ENCODE measurements around the gene CPNE2.
"Not testable (repeated sequence)": the region's sequence is repeated elsewhere in the genome, so short reads cannot be mapped to it uniquely, and the experiment has no call there.

Gene CPNE2

DNA sequence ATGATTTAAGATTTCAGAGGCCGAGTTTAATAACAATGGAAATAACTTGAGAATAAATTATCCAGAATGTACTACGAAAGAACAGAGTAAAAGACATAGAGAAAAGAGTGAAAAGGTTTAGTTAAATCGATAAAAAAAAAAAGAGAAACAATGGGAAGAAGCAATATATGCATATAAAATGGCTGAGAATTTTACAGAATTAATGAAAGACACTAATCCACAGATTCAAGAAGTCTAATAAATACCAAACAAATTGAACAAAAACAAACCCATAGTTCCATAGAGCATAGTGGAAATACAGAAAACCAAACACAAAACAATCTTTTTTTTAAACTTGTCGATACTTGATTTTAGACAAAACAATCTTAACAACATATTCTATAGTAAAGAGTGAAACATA is 91.7 kb downstream of the CPNE2 start:
- no peaks in the 10 kb centered on the region for H3K9me3 ChIP-seq (ENCODE audit: insufficient read depth, low read depth, low read length)
- H3K27me3 ChIP-seq (ENCODE audit: insufficient read depth, low read length), result no peaks in the 10 kb centered on the region
- H3K9ac ChIP-seq (ENCODE audit: low read depth, low read length), result no peak overlapping the region
- peaks cover 30% of the 10 kb centered on the region for H3K4me1 ChIP-seq (ENCODE audit: insufficient read depth, low read length)
- no peak overlapping the region for H3K27ac ChIP-seq (ENCODE audit: low read depth, low read length)
- no peaks in the 10 kb centered on the region for H3K36me3 ChIP-seq (ENCODE audit: insufficient read depth, low read length)
- 93% methylated on average over 3 of the region's 4 CpGs for WGBS
- peak overlapping the region; percentile 91 for H3K4me3 ChIP-seq (ENCODE audit: low read length)

DNA sequence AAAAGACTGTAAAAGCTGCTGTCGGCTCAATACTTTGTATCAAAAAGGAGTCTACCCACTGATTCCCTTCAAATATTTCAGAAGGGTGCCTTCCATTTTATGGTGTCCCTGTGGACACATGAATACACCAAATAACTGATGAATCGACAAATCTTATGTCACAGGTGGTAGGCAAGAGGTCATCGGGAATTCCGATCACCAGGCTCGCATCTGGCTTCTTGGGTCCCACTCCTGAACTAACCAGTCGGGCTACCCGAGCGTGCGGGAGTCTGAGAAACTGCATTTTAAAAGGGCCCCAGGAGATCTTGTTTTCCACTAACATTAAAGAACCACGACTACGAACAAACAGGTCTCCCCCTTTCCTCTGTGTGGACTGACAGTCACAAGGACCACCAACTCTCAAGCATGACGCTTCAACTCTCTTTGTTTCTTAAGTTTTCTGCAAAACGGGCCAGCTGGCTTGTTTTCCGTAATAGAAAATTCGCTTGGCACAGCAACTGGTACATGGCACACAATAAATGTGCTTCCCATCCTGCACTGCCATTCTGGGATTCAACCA is 92.6 kb downstream of the CPNE2 start:
- Histone ChIP-seq H3K4me3 (ENCODE audit: low read length) (peak overlapping the region; percentile 91), H3K9ac (ENCODE audit: low read depth, low read length) (peak overlapping the region; percentile 91), H3K27ac (ENCODE audit: low read depth, low read length) (peak overlapping the region; percentile 86), H3K36me3 (ENCODE audit: insufficient read depth, low read length) (no peaks in the 10 kb centered on the region), H3K27me3 (ENCODE audit: insufficient read depth, low read length) (no peaks in the 10 kb centered on the region), H3K9me3 (ENCODE audit: insufficient read depth, low read depth, low read length) (no peaks in the 10 kb centered on the region), H3K4me1 (ENCODE audit: insufficient read depth, low read length) (peaks cover 22% of the 10 kb centered on the region; the same call in 1 of the 2 replicates)
- WGBS, result 23% methylated on average over 15 of the region's 15 CpGs

DNA sequence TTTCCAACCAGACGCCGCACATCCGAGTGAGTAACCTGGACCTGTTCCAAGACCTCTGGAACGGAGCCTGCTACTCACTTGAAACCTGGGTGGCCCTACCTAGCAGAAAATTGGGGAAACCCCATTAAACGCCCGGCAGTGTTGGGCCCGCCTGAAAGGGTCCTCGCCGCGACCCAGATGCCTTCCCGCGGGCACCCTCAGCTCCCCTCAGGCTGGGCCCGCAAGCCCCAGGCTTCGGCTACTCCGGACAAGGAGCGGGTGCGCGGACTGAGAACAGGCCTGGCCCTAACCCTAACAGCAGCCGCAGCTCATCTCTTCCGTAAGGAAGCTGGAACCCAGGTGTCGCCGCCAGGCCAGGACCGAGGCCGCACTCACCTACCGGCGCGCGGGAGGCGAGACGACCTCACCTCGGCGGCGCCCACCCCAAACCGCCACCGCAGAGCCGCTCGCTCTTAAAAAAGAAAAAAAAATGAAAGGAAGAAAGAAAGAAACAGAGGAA is 93.1 kb downstream of the CPNE2 start:
- H3K36me3 ChIP-seq (ENCODE audit: insufficient read depth, low read length), result no peaks in the 10 kb centered on the region
- no peaks in the 10 kb centered on the region for H3K9me3 ChIP-seq (ENCODE audit: insufficient read depth, low read depth, low read length)
- H3K27ac ChIP-seq (ENCODE audit: low read depth, low read length), result peak overlapping the region; percentile 86
- H3K27me3 ChIP-seq (ENCODE audit: insufficient read depth, low read length), result no peaks in the 10 kb centered on the region
- peak overlapping the region; percentile 91 for H3K9ac ChIP-seq (ENCODE audit: low read depth, low read length)
- H3K4me1 ChIP-seq (ENCODE audit: insufficient read depth, low read length), result peaks cover 22% of the 10 kb centered on the region; the same call in 1 of the 2 replicates
- peak overlapping the region; percentile 91 for H3K4me3 ChIP-seq (ENCODE audit: low read length)
- under 1% methylated on average over 37 of the region's 37 CpGs for WGBS

DNA sequence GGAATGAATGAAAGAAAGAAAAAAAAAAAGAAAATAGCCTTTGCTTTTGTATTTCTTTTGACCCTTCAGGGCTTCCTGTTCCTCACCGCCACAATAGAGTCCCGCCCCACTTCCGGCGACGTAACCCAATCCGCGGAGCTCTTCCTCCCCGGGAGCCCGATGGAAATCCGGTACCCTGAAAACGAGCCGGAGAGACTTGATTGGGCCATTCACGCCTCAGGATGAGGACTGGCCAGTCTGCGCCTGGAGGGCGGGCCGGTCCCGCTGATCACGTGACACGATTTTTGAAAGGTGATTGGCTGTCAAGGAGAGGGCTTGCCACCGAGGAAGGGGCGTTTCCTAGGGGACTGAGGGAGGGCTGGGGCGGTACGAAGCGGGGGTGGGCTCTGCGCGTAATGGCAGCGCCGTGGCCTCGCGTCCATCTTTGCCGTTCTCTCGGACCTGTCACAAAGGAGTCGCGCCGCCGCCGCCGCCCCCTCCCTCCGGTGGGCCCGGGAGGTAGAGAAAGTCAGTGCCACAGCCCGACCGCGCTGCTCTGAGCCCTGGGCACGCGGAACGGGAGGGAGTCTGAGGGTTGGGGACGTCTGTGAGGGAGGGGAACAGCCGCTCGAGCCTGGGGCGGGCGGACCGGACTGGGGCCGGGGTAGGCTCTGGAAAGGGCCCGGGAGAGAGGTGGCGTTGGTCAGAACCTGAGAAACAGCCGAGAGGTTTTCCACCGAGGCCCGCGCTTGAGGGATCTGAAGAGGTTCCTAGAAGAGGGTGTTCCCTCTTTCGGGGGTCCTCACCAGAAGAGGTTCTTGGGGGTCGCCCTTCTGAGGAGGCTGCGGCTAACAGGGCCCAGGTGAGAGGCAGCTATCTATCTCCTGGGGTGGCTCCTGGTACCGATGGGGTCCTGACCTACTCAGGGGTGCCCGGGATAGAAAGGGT is 93.8 kb downstream of the CPNE2 start, which contains the start of the genes PSME3IP1 and RSPRY1:
Gene PSME3IP1, minus strand, starts transcription at position 95 of the 927 bp plus-strand sequence. CDS start 12,185 bp downstream, outside the sequence.
Gene RSPRY1, plus strand, starts transcription at position 385 of the 927 bp plus-strand sequence. CDS start 18,330 bp downstream, outside the sequence.
- H3K27me3 ChIP-seq (ENCODE audit: insufficient read depth, low read length), result no peaks in the 10 kb centered on the region
- no peaks in the 10 kb centered on the region for H3K36me3 ChIP-seq (ENCODE audit: insufficient read depth, low read length)
- H3K9ac ChIP-seq (ENCODE audit: low read depth, low read length), result peak within 1 kb of the TSS; percentile 91
- H3K4me1 ChIP-seq (ENCODE audit: insufficient read depth, low read length), result peaks cover 22% of the 10 kb centered on the region; the same call in 1 of the 2 replicates
- H3K9me3 ChIP-seq (ENCODE audit: insufficient read depth, low read depth, low read length), result no peaks in the 10 kb centered on the region
- peak within 1 kb of the TSS; percentile 86 for H3K27ac ChIP-seq (ENCODE audit: low read depth, low read length)
- under 1% methylated on average over 64 of the region's 64 CpGs for WGBS
- peak within 1 kb of the TSS; percentile 91 for H3K4me3 ChIP-seq (ENCODE audit: low read length)

DNA sequence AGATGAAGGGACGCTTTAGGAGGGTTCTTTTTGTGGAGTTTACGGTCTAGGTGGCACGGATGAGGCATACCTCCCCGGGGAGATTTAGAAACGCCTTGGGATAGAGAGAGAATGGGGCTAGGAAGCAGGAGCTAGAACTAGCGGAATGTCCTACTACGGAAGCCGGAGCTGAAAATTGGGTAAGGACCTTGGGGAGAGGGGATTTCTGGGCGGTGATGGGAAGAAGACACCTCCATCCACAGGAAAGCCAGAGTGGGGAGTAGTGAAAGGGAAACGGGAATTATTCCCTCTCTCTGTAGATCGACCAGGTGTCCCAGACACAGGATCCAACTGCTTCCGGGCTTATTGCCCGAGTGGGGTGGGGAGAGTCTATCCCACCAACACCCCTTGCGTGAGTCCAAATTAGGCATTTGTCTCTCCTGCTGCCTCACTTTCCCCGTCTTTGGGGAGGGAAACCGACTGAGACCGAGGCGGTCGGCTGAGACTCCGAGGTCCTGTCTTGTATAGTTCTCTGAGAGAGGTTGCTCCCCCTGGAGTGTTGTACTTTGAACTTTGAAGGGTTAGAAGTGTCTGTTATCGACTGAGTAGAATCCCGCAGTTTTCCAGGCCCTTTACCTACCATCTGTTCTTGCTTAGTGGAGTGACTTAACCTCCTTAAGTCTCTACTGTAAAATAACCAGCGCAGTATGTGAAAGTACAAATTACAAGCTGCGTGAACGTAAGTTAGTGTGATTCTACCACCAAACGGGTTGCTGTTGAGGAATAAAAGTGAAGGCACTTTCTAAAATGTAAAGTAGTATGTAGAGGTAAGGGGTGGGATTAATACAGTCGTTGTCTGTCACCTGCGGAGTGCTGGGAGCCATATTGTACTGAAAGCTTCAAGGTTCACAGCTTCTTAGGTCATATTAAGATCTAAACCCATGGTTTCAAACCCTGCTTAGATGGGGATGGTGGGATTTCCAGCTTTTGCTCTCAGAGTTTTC is 94.8 kb downstream of the CPNE2 start:
- peak overlapping the region; percentile 66; the same call in 1 of the 2 replicates for H3K27ac ChIP-seq (ENCODE audit: low read depth, low read length)
- H3K9me3 ChIP-seq (ENCODE audit: insufficient read depth, low read depth, low read length), result no peaks in the 10 kb centered on the region
- 3% methylated on average over 28 of the region's 28 CpGs for WGBS
- H3K36me3 ChIP-seq (ENCODE audit: insufficient read depth, low read length), result no peaks in the 10 kb centered on the region
- H3K4me1 ChIP-seq (ENCODE audit: insufficient read depth, low read length), result peaks cover 19% of the 10 kb centered on the region; the same call in 1 of the 2 replicates
- H3K27me3 ChIP-seq (ENCODE audit: insufficient read depth, low read length), result no peaks in the 10 kb centered on the region
- peak overlapping the region; percentile 79 for H3K9ac ChIP-seq (ENCODE audit: low read depth, low read length)
- H3K4me3 ChIP-seq (ENCODE audit: low read length), result peak overlapping the region; percentile 91

DNA sequence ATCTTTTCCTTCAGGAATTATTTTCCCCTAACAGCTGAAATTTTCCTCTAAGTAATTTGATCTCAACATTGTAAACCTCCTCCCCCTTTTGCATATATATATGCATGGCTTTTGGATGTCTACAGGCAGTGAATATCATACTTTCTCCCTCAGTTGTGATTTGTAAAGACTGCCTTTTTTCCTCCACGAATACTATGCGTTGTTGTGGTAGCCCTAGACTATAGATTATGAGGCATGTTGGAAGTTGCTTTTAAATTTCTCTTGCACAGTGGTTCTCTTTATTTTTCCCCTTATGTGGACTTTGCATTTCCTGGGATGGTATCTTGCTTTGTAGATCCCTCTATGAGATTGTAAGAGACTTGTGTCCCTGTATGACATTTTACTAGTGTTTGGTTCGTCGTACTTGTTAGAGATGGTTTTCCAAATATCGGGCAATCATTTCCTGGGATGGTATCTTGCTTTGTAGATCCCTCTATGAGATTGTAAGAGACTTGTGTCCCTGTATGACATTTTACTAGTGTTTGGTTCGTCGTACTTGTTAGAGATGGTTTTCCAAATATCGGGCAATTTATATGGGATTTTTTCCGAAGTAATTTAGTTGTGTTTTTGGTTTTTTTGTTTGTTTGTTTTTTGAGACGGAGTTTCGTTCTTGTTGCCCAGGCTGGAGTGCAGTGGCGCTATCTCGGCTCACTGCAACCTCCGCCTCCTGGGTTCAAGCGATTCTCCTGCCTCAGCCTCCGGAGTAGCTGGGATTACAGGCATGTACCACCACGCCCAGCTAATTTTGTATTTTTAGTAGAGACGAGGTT is 95.7 kb downstream of the CPNE2 start:
- not testable (repeated sequence) for H3K36me3 ChIP-seq (ENCODE audit: insufficient read depth, low read length); H3K27ac ChIP-seq (ENCODE audit: low read depth, low read length); H3K9me3 ChIP-seq (ENCODE audit: insufficient read depth, low read depth, low read length); H3K27me3 ChIP-seq (ENCODE audit: insufficient read depth, low read length)
- WGBS, result 95% methylated on average over 16 of the region's 18 CpGs
- Histone ChIP-seq H3K4me1 (ENCODE audit: insufficient read depth, low read length) (peaks cover 17% of the 10 kb centered on the region; the same call in 1 of the 2 replicates), H3K9ac (ENCODE audit: low read depth, low read length) (peak overlapping the region; percentile 79), H3K4me3 (ENCODE audit: low read length) (peak overlapping the region; percentile 91)

DNA sequence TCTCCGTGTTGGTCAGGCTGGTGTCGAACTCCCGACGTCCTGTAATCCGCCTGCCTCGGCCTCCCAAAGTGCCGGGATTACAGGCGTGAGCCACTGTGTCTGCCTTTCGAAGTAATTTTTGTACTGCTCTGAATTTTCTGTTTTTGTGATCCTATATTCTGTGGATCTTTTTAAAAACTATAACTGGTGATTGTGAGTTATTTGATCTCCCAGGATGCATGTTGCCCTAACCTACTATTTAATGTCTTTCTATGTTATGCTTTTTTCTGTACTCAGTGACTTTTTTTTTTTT is 96.3 kb downstream of the CPNE2 start:
- Histone ChIP-seq H3K9ac (ENCODE audit: low read depth, low read length) (no peak overlapping the region), H3K4me1 (ENCODE audit: insufficient read depth, low read length) (peaks cover 17% of the 10 kb centered on the region; the same call in 1 of the 2 replicates), H3K9me3 (ENCODE audit: insufficient read depth, low read depth, low read length) (no peaks in the 10 kb centered on the region), H3K36me3 (ENCODE audit: insufficient read depth, low read length) (no peaks in the 10 kb centered on the region), H3K27me3 (ENCODE audit: insufficient read depth, low read length) (no peaks in the 10 kb centered on the region), H3K27ac (ENCODE audit: low read depth, low read length) (no peak overlapping the region), H3K4me3 (ENCODE audit: low read length) (no peak overlapping the region)
- WGBS, result 96% methylated on average over 9 of the region's 9 CpGs

DNA sequence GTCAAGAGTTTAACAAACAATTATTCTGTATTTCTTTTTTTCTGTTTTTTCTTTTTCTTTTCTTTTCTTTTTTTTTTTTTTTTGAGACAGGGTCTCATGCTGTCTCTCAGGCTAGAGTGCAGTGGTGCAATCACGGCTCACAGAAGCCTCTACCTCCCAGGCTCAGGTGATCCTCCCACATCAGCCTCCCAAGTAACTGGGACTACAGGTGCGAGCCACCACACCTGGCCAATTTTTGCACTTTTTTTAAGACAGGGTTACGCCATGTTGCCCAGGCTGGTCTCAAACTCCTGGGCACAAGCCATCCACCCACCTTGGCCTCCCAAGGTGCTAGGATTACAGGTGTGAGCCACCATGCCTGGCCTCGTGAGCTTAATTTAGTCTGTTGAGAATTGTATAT is 97.1 kb downstream of the CPNE2 start:
- peaks cover 12% of the 10 kb centered on the region; the same call in 1 of the 2 replicates for H3K4me1 ChIP-seq (ENCODE audit: insufficient read depth, low read length)
- H3K9me3 ChIP-seq (ENCODE audit: insufficient read depth, low read depth, low read length); H3K9ac ChIP-seq (ENCODE audit: low read depth, low read length); H3K27me3 ChIP-seq (ENCODE audit: insufficient read depth, low read length); H3K36me3 ChIP-seq (ENCODE audit: insufficient read depth, low read length); H3K27ac ChIP-seq (ENCODE audit: low read depth, low read length); H3K4me3 ChIP-seq (ENCODE audit: low read length): not testable (repeated sequence)
- WGBS, result 94% methylated on average over 4 of the region's 4 CpGs

DNA sequence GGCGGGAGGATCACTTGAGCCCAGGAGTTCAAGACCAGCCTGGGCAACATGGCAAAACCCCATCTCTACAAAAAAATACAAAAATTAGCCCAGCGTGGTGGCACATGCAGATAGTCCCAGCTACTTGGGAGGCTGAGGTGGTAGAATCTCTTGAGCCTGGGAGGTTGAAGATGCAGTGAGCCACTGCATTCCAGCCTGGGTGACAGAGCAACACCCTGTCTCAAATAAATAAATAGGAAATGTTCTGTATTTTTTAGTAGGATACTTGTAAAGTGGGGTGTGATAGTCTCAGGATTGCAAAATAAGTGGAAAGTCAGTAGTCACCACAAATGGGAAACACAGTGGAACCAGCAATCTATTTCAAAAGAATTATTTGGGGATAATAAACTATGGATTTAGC is 97.8 kb downstream of the CPNE2 start:
- Histone ChIP-seq H3K4me1 (ENCODE audit: insufficient read depth, low read length) (peaks cover 7% of the 10 kb centered on the region; the same call in 1 of the 2 replicates), H3K27ac (ENCODE audit: low read depth, low read length) (no peak overlapping the region), H3K36me3 (ENCODE audit: insufficient read depth, low read length) (no peaks in the 10 kb centered on the region), H3K9ac (ENCODE audit: low read depth, low read length) (no peak overlapping the region), H3K27me3 (ENCODE audit: insufficient read depth, low read length) (no peaks in the 10 kb centered on the region), H3K4me3 (ENCODE audit: low read length) (no peak overlapping the region), H3K9me3 (ENCODE audit: insufficient read depth, low read depth, low read length) (no peaks in the 10 kb centered on the region)
- WGBS, result 98% methylated on average over 2 of the region's 2 CpGs

DNA sequence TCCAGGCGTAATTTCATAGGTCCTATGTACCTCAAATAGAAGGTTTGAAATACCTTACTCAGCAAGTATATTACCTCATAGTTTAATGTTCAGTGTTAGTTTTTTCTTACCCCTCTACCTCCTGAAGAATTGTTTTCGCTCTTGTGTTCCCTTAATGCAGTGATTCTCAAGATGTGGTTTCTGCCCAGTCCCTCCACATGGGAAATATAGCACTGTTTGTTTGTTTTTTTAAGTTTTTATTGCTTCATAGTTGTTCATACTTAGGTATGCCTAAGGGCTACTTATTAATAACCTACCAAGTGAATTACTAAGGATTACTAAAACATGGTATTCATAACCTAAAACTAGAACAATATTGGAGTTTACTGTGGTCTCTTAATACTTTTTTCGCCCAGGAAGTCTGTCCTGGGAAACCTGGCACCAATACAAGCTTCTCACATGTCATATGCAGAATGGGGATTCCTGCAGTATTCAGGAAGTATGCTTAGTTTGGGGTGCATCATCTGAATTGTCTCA is 98.7 kb downstream of the CPNE2 start:
- Histone ChIP-seq H3K4me1 (ENCODE audit: insufficient read depth, low read length) (peaks cover 7% of the 10 kb centered on the region; the same call in 1 of the 2 replicates), H3K27me3 (ENCODE audit: insufficient read depth, low read length) (no peaks in the 10 kb centered on the region), H3K27ac (ENCODE audit: low read depth, low read length) (no peak overlapping the region)

More for the DNA sequence above, 98.7 kb downstream of the CPNE2 start:
- Histone ChIP-seq H3K9me3 (ENCODE audit: insufficient read depth, low read depth, low read length) (no peaks in the 10 kb centered on the region), H3K9ac (ENCODE audit: low read depth, low read length) (no peak overlapping the region), H3K4me3 (ENCODE audit: low read length) (no peak overlapping the region), H3K36me3 (ENCODE audit: insufficient read depth, low read length) (no peaks in the 10 kb centered on the region)
- 100% methylated on average over 2 of the region's 3 CpGs for WGBS

All from HUES64 (cell line).